Psoas muscle (tissue), 8 donors: ENCODE measurements around the gene RMDN2. TPM values are rescaled to one million over a fixed set of nuclear protein-coding genes. Genes with fewer than 3 reads are reported as not detected.

Experiments
- ATAC-seq, 4 donors: fragments of 200-7000 bp; cut with Tn5 transposase; one replicate each; pipeline ENCODE4 v1.9.1; 2020; ENCODE audit warnings: moderate library complexity in 3 of 4, mild to moderate bottlenecking in 2 of 4
- DNase-seq, 2 donors: peaks; one replicate each; pipeline ENCODE4 v3.0.0-alpha.2; 2020
- H3K27ac ChIP-seq: fragments of 200-600 bp; one replicate; pipeline ENCODE4 v1.8.0; 2022
- H3K27me3 ChIP-seq, 3 donors: fragments of 200-600 bp in 1 of 3; one replicate each; pipeline versions ENCODE4 v1.6.1 to v1.8.0; 2013 to 2022; ENCODE audit warnings: low read length in 2 of 3, mild to moderate bottlenecking in 2 of 3, moderate library complexity in 1 of 3; ENCODE audit not compliant: insufficient read depth in 3 of 3
- H3K36me3 ChIP-seq, 2 donors: fragments of 200-600 bp in 1 of 2; one replicate each; pipeline versions ENCODE4 v1.6.1 to v1.8.0; 2013 to 2022; ENCODE audit warnings: low read depth in 1 of 2, mild to moderate bottlenecking in 1 of 2, moderate library complexity in 1 of 2; ENCODE audit not compliant: insufficient read depth in 1 of 2
- H3K4me1 ChIP-seq: fragments of 200-600 bp; one replicate; pipeline ENCODE4 v1.8.0; 2022
- H3K4me3 ChIP-seq: fragments of 200-600 bp; one replicate; pipeline ENCODE4 v1.8.0; 2022; ENCODE audit warnings: mild to moderate bottlenecking
- H3K9me3 ChIP-seq: fragments of 200-600 bp; one replicate; pipeline ENCODE4 v1.8.0; 2022
- CTCF ChIP-seq: fragments of 200-600 bp; IDR thresholded peaks from one replicate; pipeline ENCODE4 v1.8.0; 2022; ENCODE audit warnings: antibody characterized with exemption
- WGBS, 3 donors: extraction: QIAGEN DNeasy Blood & Tissue Kit; methylation state at CpG; one replicate each; pipeline versions ENCODE4 v1.1.6 to v1.1.7; 2013; 5-methylcytosine and 5-hydroxymethylcytosine counted together
- intact Hi-C, 2 donors: fragments of 100-400 bp; cut with DNase I; formaldehyde crosslinking; loops; one replicate each; pipeline versions ENCODE4 v1.11.0 to v1.14.2; 2022
- polyA plus RNA-seq, 3 donors: library from polyadenylated mRNA; stranded (reverse); fragments of 200-250 nt; gene quantifications; one replicate each; pipeline ENCODE4 v1.2.3, GENCODE V29; 2013
- total RNA-seq, 4 donors: library from RNA; stranded (reverse); fragmentation: NEBNext Ultra II Directional in 2 of 4; extraction: Animal tissue kit (Norgen Biotek cat#: 25700) in 2 of 4; gene quantifications; one replicate each; pipeline versions ENCODE4 v1.2.1 to v1.2.4, GENCODE V29; 2021 to 2023
- donor health status: healthy with polysubstance abuse.
- donor health status: DM: no; HTN: no; CAD: no; lungs with moderate emphysema.
- donor health status: Bipolar disorder and iron deficiency.
- donor health status: healthy.
- donor health status: DM: yes; HTN: yes; CAD: no.
- donor health status: DM: no; HTN: no; CAD: no.
- donor health status: DM: no; HTN: no; CAD: no.
- donor health status: DM: yes; HTN: yes; CAD: no.

RMDN2 gene
- total and polyA plus RNA-seq, 7 donors: 2.1 to 5.5 (median 3.5) TPM

GRCh38 chr2:37883518-37883917, 41.6 kb upstream of the RMDN2 start:
- WGBS, 3 donors: 74 to 83% (median 79%) methylated on average over 2 of the region's 2 CpGs
- intact Hi-C loops: no loop called here

DNA sequence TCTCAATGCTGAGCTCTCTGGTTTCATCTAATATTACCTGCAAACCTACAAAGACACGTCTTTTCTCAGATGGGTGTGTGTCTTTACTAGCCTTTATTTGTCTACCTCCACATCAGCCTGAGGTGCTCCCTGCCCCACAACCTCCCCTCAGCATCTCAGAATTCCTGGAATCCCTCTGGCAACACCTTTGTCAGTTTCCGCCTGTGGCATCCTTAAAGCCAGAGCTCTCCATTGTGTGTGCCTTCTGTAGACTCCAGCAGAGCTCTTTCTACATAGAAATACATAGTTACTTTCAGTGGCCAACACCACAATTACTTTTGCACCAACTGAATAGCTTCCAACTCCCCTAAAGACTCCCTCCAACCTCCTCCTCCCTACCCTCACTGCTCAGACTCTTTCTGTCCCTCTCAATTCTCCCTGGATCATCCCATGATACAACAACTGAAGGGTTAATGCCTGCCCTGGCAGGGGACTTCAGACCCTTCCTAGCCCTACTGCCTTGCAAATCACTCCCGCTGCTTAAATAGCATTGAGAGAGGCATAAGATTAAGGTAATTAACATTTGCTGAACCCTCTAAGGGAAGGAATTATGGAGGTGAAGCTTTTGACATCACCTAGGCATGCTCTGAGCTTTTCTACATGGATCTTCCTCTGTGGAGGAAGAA, 39.6 kb upstream of the RMDN2 start:
- DNase-seq: no peak
- no peak for ATAC-seq
- no peaks in the 10 kb centered on the region for H3K36me3 ChIP-seq
- 53 to 55% (median 54%) methylated on average over 3 of the region's 3 CpGs for WGBS, 3 donors
- H3K4me3 ChIP-seq: no peak overlapping the region
- TF ChIP-seq CTCF: no peak
- intact Hi-C loops: no loop called here
- H3K27me3 ChIP-seq: peaks cover 0 to 2% (median 0%) of the 10 kb centered on the region in 3 donors
- no peak overlapping the region for H3K27ac ChIP-seq
- H3K9me3 ChIP-seq: no peaks in the 10 kb centered on the region
- no peaks in the 10 kb centered on the region for H3K4me1 ChIP-seq

More at GRCh38 chr2:37883518-37883917, 41.6 kb upstream of the RMDN2 start:
- ATAC-seq (no peak), DNase-seq (no peak)
- no peak for TF ChIP-seq CTCF
- no peak overlapping the region for H3K27ac ChIP-seq
- H3K27me3 ChIP-seq: peaks cover 0 to 2% (median 0%) of the 10 kb centered on the region in 3 donors
- no peaks in the 10 kb centered on the region for H3K36me3 ChIP-seq
- no peak overlapping the region for H3K4me3 ChIP-seq
- H3K9me3 ChIP-seq: no peaks in the 10 kb centered on the region
- no peaks in the 10 kb centered on the region for H3K4me1 ChIP-seq

- intact Hi-C loops: no loop called here
- Histone ChIP-seq H3K27me3 (no peaks in the 10 kb centered on the region), H3K4me3 (no peak overlapping the region), H3K27ac (no peak overlapping the region), H3K4me1 (no peaks in the 10 kb centered on the region), H3K36me3 (no peaks in the 10 kb centered on the region), H3K9me3 (no peaks in the 10 kb centered on the region)
- no peak for DNase-seq
- WGBS, 3 donors: 79 to 91% (median 81%) methylated on average over 5 of the region's 5 CpGs
- no peak for TF ChIP-seq CTCF
- no peak for ATAC-seq
Observed at GRCh38 chr2:37886745-37887144, 38.3 kb upstream of the RMDN2 start.

- no peak for TF ChIP-seq CTCF
- Histone ChIP-seq H3K36me3 (no peaks in the 10 kb centered on the region), H3K27me3 (no peaks in the 10 kb centered on the region), H3K4me1 (no peaks in the 10 kb centered on the region), H3K27ac (no peak overlapping the region), H3K9me3 (no peaks in the 10 kb centered on the region), H3K4me3 (no peak overlapping the region)
- 70 to 82% (median 72%) methylated on average over 4 of the region's 4 CpGs for WGBS, 3 donors
- ATAC-seq (no peak), DNase-seq (no peak)
- intact Hi-C loops: no loop called here
Observed at GRCh38 chr2:37887286-37887685, 37.8 kb upstream of the RMDN2 start.
